Measurements from ENCODE around the gene ATP2A1. TPM values are rescaled to one million over a fixed set of nuclear protein-coding genes. Genes with fewer than 3 reads are reported as not detected.
A peak's percentile ranks its signal among the peaks of the same experiment; 100 is the strongest.

Gene ATP2A1
- total and polyA plus RNA-seq, 2 of the 13 experiments (the other 11 are each of a cell fraction or from before 2014, with no cell fraction given) = 3.2 to 12.5 TPM

DNA sequence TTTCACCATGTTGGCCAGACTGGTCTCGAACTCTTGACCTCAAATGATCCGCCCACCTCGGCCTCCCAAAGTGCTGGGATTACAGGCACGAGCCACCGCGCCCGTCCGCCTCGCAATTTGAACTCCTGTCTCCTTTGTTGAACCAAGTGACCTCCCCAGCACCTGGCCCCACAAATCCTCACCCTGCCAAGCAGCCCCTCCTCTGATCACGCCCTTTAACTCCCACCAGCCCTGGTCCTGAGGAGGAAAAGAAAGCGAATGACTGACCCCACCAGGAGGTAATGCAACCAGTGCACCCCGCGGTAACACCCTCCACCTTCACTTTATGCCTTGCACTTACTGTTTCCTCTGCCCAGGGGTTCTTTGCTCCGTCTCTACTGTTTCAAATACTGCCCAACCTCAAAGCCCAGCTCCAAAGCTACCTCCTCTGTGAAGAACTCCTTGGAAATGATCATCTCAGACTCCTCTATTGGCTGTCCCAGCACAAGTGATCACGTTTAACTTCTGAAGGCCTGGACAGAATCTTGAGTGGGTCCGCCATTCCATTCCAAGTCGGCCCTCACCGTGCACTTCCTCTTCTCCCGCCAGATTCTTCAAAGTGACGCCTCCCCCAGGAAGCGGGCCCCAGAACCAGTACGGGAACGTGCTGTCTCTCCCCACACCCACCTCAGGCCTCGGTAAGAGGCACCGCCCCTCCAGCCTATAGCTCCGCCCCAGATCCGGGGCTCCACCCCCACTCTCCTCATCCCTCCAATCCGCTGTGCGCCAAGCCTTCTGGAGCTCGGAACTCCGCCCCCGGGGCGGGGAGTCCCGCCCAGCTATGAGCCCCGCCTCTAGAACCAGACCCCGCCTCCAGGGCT is 57.9 kb downstream of the ATP2A1 start (continued):
- no peak for TF ChIP-seq ZBTB49 (CRISPR knock-in tag; IDR thresholded peaks at IDR 0.05; ENCODE audit: borderline replicate concordance)
- no peak for TF ChIP-seq ZNF569 (CRISPR knock-in tag; IDR thresholded peaks at IDR 0.05; ENCODE audit: borderline replicate concordance)
- no peak; the same call in 1 of the 2 replicates for TF ChIP-seq STAG1 (CRISPR knock-in tag; IDR thresholded peaks at IDR 0.05)
- TF ChIP-seq, protein P1, sequence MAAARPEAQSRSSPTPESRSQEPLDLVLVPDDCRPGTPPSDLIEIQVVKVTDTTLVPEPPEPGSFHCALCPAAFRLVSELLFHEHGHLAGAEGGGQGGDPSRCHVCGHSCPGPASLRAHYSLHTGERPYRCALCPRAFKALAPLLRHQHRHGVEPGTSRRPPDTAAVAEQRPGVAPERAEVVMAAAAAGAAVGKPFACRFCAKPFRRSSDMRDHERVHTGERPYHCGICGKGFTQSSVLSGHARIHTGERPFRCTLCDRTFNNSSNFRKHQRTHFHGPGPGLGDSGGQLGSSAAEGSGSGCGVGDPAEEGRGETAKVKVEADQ (CRISPR knock-in tag; IDR thresholded peaks at IDR 0.05; ENCODE audit: borderline replicate concordance) = 0 out of 2 replicates have a peak, but pooled peaks have one; percentile 27
- no peak for TF ChIP-seq CREM (IDR thresholded peaks at IDR 0.05)
- TF ChIP-seq CREM (CRISPR knock-in tag; IDR thresholded peaks at IDR 0.05) = no peak
- peak; percentile 22; the same call in 1 of the 2 replicates for TF ChIP-seq AKAP8 (CRISPR knock-in tag; IDR thresholded peaks at IDR 0.05)
- no peak for TF ChIP-seq FOXP1 (IDR thresholded peaks at IDR 0.05)
- no peak for TF ChIP-seq FOXP1 (CRISPR knock-in tag; IDR thresholded peaks at IDR 0.05)
- TF ChIP-seq RXRA (CRISPR knock-in tag; IDR thresholded peaks at IDR 0.05) = no peak; the same call in 1 of the 2 replicates
- no peak for TF ChIP-seq CBX1 (IDR thresholded peaks at IDR 0.05; ENCODE audit: low read depth)
- no peak for TF ChIP-seq ZFP41 (CRISPR knock-in tag; IDR thresholded peaks at IDR 0.05; ENCODE audit: borderline replicate concordance)
- TF ChIP-seq CBX2 (IDR thresholded peaks at IDR 0.05; ENCODE audit: low read depth, low read length) = no peak
- TF ChIP-seq CBX2 (CRISPR knock-in tag; IDR thresholded peaks at IDR 0.05; ENCODE audit: low read depth) = no peak
- TF ChIP-seq, protein P2, sequence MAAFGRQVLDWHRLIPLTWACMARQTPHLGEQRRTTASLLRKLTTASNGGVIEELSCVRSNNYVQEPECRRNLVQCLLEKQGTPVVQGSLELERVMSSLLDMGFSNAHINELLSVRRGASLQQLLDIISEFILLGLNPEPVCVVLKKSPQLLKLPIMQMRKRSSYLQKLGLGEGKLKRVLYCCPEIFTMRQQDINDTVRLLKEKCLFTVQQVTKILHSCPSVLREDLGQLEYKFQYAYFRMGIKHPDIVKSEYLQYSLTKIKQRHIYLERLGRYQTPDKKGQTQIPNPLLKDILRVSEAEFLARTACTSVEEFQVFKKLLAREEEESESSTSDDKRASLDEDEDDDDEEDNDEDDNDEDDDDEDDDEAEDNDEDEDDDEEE (CRISPR knock-in tag; IDR thresholded peaks at IDR 0.05) = 0 out of 2 replicates have a peak, but pooled peaks have one; percentile 7
- TF ChIP-seq REPIN1 (CRISPR knock-in tag; IDR thresholded peaks at IDR 0.05; ENCODE audit: borderline replicate concordance, low read depth) = no peak
- no peak for TF ChIP-seq SRSF1 (optimal IDR thresholded peaks at IDR 0.05; ENCODE audit: low read depth, low read length)
- no peak; the same call in 1 of the 2 replicates for TF ChIP-seq ZBTB20 (CRISPR knock-in tag; IDR thresholded peaks at IDR 0.05; ENCODE audit: borderline replicate concordance, low read depth)
- no peak for TF ChIP-seq TOPORS (CRISPR knock-in tag; IDR thresholded peaks at IDR 0.05)
- no peak for TF ChIP-seq ARID2 (CRISPR knock-in tag; IDR thresholded peaks at IDR 0.05; ENCODE audit: borderline replicate concordance)
- TF ChIP-seq FOXC1 (CRISPR knock-in tag; IDR thresholded peaks at IDR 0.05; ENCODE audit: borderline replicate concordance) = peak; percentile 87
- TF ChIP-seq NFYB (CRISPR knock-in tag; IDR thresholded peaks at IDR 0.05) = peak; percentile 61; the same call in 1 of the 2 replicates
- no peak for TF ChIP-seq KLF13 (CRISPR knock-in tag; IDR thresholded peaks at IDR 0.05)
- TF ChIP-seq POLR2AphosphoS2 (IDR thresholded peaks at IDR 0.05; ENCODE audit: low read depth, low read length) = no peak
- TF ChIP-seq RFXAP (CRISPR knock-in tag; IDR thresholded peaks at IDR 0.05; ENCODE audit: borderline replicate concordance) = no peak; the same call in 1 of the 2 replicates
- TF ChIP-seq TMF1 (CRISPR knock-in tag; IDR thresholded peaks at IDR 0.05; ENCODE audit: low read depth) = no peak
- no peak for TF ChIP-seq ZNF850 (CRISPR knock-in tag; conservative IDR thresholded peaks at IDR 0.05)
- TF ChIP-seq ZNF20 (CRISPR knock-in tag; IDR thresholded peaks at IDR 0.05) = no peak
- TF ChIP-seq ZFP1 (CRISPR knock-in tag; IDR thresholded peaks at IDR 0.05) = no peak

Measured in HepG2 (cell line).